NCI-H1436 (cell line): ENCODE data around the gene POLR2J2.
"Not testable (repeated sequence)": the region's sequence is repeated elsewhere in the genome, so short reads cannot be mapped to it uniquely, and the experiment has no call there.

Experiments used
- DNase-seq: peaks from one replicate; lab custom pipeline; 2025; lab: John Stamatoyannopoulos, UW

The POLR2J2 gene

DNA sequence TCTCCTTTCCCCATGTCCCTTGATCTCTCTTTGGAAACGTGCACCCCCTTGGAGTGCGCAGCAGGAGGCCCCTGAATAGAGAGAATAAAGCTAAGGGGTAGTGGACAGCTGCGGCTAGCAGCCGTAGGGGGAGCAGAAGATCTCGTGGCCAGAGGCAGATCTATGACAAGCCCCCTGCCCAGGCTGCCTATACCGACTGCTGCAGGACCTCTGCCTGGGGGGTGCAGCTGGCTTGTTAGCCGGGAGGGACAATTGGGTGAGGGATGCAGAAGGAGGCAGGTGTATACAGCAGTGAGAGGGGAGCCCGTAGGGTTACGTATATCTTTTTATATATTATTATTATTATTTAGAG lies 469 bp upstream of the POLR2J2 start:
- DNase-seq: not testable (repeated sequence)

- DNase-seq: not testable (repeated sequence)
Measured at GRCh38 chr7:102667523-102667922, 3.9 kb downstream of the POLR2J2 start.

- not testable (repeated sequence) for DNase-seq
Measured at GRCh38 chr7:102666850-102667249, 4.6 kb downstream of the POLR2J2 start.

DNA sequence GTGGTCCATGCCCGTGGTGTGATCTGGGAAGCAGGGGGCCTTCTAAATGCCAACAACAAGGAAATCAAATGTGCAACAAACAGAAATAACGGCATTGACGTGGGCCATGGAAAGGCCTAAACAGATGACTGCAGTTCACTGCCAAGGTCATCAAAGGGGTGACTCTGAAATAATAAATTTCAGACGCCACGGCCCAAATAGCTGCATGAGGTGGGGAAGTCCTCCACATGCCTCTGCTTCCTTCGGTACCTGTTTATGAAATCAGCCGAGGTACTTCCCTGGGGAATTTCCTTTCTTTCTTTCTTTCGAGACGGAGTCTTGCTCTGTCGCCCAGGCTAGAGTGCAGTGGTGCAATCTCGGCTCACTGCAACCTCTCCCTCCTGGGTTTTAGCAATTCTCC lies 6.7 kb downstream of the POLR2J2 start:
- not testable (repeated sequence) for DNase-seq

- not testable (repeated sequence) for DNase-seq
Measured at GRCh38 chr7:102649924-102650323, 21.5 kb downstream of the POLR2J2 start, which contains the start of gene SPDYE2B. Gene SPDYE2B (plus strand): TSS chr7:102650319. CDS start chr7:102652349, 2,030 bp downstream.

DNA sequence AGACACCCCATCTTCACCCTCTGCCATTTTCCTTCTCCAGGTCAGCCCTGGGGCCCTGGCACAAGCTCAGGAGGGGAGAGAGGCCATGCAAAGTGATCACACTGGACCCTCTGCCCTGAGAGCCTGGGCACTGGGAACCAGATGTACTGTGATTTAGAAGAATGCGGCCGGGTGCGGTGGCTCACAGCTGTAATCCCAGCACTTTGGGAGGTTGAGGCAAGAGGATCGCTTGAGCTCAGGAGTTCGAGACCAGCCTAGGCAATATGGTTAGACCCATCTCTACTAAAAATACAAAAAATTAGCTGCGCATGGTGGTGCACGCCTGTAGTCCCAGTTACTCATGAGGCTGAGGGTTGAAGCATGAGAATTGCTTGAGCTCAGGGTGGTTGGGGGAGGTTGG lies 23.6 kb downstream of the POLR2J2 start:
- not testable (repeated sequence) for DNase-seq

- DNase-seq: not testable (repeated sequence)
Measured at GRCh38 chr7:102643404-102643803, 28.1 kb downstream of the POLR2J2 start.

- DNase-seq: not testable (repeated sequence)
Measured at GRCh38 chr7:102642691-102643090, 28.8 kb downstream of the POLR2J2 start, which contains the start of gene UPK3BL1. Gene UPK3BL1 (minus strand): TSS chr7:102642791. CDS start chr7:102642741, 50 bp downstream.

DNA sequence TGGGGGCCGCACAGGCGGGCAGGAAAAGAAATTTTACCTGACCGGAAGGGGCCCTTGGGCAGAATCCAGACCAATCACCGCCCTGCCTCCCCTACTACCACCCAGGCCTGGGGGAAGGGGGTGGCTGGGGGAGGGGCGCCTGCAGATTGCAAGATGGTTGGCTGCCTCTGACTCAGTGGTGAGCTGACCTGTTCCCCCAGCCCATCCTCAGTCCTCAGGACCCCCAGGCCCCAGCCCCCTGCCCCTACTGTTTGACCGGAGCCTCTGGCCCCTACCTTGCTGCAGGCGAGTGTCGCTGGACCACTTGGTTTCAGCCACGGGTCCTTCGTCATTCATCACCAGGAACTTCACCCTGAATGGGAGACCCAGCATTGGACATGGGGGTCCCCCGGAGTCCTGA lies 32.6 kb downstream of the POLR2J2 start:
- DNase-seq: not testable (repeated sequence)

DNA sequence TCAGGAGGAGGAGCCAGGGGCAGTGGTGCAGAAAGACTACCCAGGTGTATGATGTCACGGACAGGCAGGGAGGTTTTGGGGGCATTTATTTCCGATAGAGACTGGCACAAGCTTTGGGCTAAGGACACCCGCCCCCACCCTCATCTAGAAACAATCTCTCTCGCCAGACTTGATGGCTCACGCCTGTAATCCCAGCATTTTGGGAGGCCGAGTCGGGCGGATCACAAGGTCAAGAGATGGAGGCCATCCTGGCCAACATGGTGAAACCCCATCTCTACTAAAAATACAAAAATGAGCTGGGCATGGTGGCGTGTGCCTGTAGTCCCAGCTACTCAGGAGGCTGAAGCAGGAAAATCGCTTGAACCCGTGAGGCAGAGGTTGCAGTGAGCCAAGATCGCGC lies 34.5 kb downstream of the POLR2J2 start:
- DNase-seq: not testable (repeated sequence)

- not testable (repeated sequence) for DNase-seq
Measured at GRCh38 chr7:102635354-102635753, 36.1 kb downstream of the POLR2J2 start.

GRCh38 chr7:102634299-102634698 lies 37.2 kb downstream of the POLR2J2 start:
- DNase-seq: not testable (repeated sequence)

DNA sequence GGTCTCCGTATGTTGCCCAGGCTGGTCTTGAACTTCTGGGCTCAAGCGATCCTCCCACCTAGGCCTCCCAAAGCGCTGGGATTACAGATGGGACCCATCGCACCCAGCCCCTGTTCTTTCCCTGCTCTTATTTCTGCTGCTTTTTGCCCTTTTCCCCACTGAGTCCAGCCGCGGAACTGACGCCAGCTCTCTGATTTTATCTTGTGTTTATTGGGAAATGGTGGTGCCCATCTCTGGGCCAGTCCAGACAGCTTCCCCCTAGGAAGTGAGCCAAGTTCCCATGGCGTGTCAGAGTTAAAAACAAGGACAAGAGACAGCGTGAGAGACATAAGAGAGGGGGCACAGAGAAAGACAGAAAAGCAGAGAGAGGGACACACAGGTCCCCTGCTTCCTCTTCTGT lies 40.8 kb downstream of the POLR2J2 start:
- DNase-seq: not testable (repeated sequence)

DNA sequence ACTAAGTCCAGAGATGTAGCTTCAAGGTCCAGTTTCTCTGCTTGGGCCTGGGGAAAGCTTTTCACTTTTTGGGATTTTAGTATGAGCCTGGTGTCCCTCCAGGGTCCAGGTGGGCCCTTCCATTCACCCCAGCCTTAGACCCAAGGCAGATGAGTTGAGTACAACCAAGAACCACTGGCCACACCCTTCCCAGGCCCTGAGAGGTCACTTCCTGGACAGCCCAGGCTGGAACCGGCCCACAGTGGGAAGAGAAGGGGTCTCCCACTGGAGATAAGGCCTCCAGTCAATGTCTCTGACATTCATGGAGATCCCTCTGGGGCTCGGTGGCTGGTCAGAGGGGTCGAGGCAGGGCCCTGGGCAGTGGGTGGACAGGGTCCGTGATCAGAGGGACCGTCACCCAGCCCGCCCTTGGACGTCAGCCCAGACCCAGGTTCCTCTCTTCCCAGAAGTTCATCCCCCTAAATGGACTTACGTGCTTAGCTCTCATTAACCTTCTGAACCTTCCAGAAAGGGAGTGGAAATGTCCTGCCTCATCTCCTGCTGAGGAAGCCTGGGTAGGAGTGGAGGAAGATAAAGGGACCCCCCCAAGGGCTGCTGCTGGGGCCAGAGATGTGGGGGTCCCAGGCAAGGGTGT lies 44.1 kb downstream of the POLR2J2 start:
- not testable (repeated sequence) for DNase-seq

DNA sequence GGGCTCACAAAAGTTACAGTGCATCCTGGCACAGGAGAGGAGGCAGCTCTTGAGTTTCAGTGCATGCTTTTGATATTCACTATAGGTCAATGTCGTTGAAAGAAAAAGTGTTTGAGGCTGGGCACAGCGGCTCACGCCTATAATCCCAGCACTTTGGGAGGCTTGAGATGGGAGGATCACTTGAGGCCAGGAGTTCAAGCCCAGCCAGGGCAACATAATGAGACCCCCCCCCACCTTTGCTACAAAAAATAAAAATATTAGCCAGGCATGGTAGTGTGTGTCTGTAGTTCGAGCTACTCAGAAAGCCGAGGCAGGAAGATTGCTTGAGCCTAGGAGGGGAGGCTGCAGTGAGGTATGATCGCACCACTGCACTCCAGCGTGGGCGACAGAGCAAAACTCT lies 53.3 kb downstream of the POLR2J2 start:
- not testable (repeated sequence) for DNase-seq

GRCh38 chr7:102616507-102617125 lies 54.8 kb downstream of the POLR2J2 start, which contains the start of gene RASA4:
Gene RASA4 (minus strand): TSS chr7:102616756. CDS start chr7:102616689, 67 bp downstream.
- not testable (repeated sequence) for DNase-seq
